A549 (cell line): Measurements from ENCODE around the gene RAP1A. TPM values are rescaled to one million over a fixed set of nuclear protein-coding genes. Genes with fewer than 3 reads are reported as not detected.

Experiments
- ATAC-seq, 2 experiments: fragments of 200-7000 bp in 1 of 2; fragments of >200 bp in 1 of 2; cut with Nextera tagmentation in 1 of 2; cut with Tn5 transposase in 1 of 2; 3 replicates each; pipeline versions ENCODE4 v1.8.0 to v1.9.1; 2018 to 2020; ENCODE audit warnings: mild to moderate bottlenecking in 1 of 2, moderate library complexity in 1 of 2
- CTCF ChIA-PET: fragments of 300-600 bp; sonication (Branson Sonifier 250); formaldehyde crosslinking; extraction: SDS; loops from one replicate; lab custom pipeline; 2021; ENCODE audit warnings: antibody characterized with exemption, inconsistent platforms; lab: Yijun Ruan, JAX
- POLR2A ChIA-PET: fragments of 350-600 bp; formaldehyde crosslinking; extraction: SDS; loops from one replicate; lab custom pipeline; 2021; ENCODE audit warnings: antibody characterized with exemption, inconsistent platforms; lab: Yijun Ruan, JAX
- DNase-seq, 2 experiments: peaks; one replicate each; pipeline versions ENCODE4 v3.0.0 to v3.0.0-alpha.2; 2011 to 2016; ENCODE audit warnings: low read depth in 1 of 2, low spot score in 1 of 2
- FAIRE-seq: peaks from 2 replicates; lab custom pipeline; 2011; peaks lifted over from hg19 to GRCh38; lab: Jason Lieb, UNC
- H3K27ac ChIP-seq, 2 experiments: fragments of >200 bp; sonication (Bioruptor Twin); formaldehyde crosslinking; 3 replicates each; pipeline ENCODE4 v1.5.1; 2016 to 2017
- H3K4me1 ChIP-seq: fragments of >200 bp; sonication (Bioruptor Twin); formaldehyde crosslinking; 3 replicates; pipeline ENCODE4 v1.6.1; 2016
- H3K4me2 ChIP-seq: fragments of >200 bp; sonication (Bioruptor Twin); formaldehyde crosslinking; 3 replicates; pipeline ENCODE4 v1.6.1; 2016
- H3K4me3 ChIP-seq: fragments of >200 bp; sonication (Bioruptor Twin); formaldehyde crosslinking; 3 replicates; pipeline ENCODE4 v1.5.1; 2016
- H3K9me3 ChIP-seq: fragments of >200 bp; sonication (Bioruptor Twin); formaldehyde crosslinking; 3 replicates; pipeline ENCODE4 v1.6.1; 2016
- BHLHE40 ChIP-seq: IDR thresholded peaks from 2 replicates; pipeline ENCODE4 v1.6.1; 2012; ENCODE audit warnings: low read depth, low read length, inconsistent platforms
- CBX8 ChIP-seq: fragments of 200-600 bp; sonication (generic); IDR thresholded peaks from 2 replicates; pipeline ENCODE4 v1.6.1; 2016
- CHD4 ChIP-seq: fragments of 200-600 bp; sonication (generic); IDR thresholded peaks from 2 replicates; pipeline ENCODE4 v1.6.1; 2016; ENCODE audit warnings: antibody characterized with exemption, mild to moderate bottlenecking, borderline replicate concordance
- EP300 ChIP-seq, 2 experiments: fragments of >200 bp; sonication (Bioruptor Twin); formaldehyde crosslinking; IDR thresholded peaks; 2 replicates in 1 of 2; 3 replicates in 1 of 2; pipeline ENCODE4 v1.6.1; 2016 to 2017
- GATA3 ChIP-seq: IDR thresholded peaks from 2 replicates; pipeline ENCODE4 v1.6.1; 2012; ENCODE audit warnings: borderline replicate concordance
- HEYL ChIP-seq: fragments of 250-450 bp; sonication (Bioruptor Pico); IDR thresholded peaks from 2 replicates; pipeline ENCODE4 v1.8.0; 2021; ENCODE audit warnings: mild to moderate bottlenecking, moderate library complexity
- HOXB13 ChIP-seq: fragments of 250-450 bp; sonication (Bioruptor Pico); IDR thresholded peaks from 2 replicates; pipeline ENCODE4 v1.5.0; 2020; ENCODE audit warnings: low read depth, mild to moderate bottlenecking, moderate library complexity
- KDM5A ChIP-seq: fragments of 200-600 bp; sonication (generic); IDR thresholded peaks from 2 replicates; pipeline ENCODE4 v1.6.1; 2016; ENCODE audit warnings: antibody characterized with exemption, mild to moderate bottlenecking
- PHF8 ChIP-seq: fragments of 200-600 bp; sonication (generic); IDR thresholded peaks from 2 replicates; pipeline ENCODE4 v1.6.1; 2016; ENCODE audit warnings: low read depth, mild to moderate bottlenecking, antibody characterized with exemption, moderate library complexity, borderline replicate concordance
- RCOR1 ChIP-seq: fragments of 150-350 bp; IDR thresholded peaks from 2 replicates; pipeline ENCODE4 v1.6.1; 2014; ENCODE audit warnings: antibody characterized with exemption, low read length, low read depth
- RFX5 ChIP-seq: fragments of 450-650 bp; IDR thresholded peaks from 2 replicates; pipeline ENCODE4 v1.7.1; 2014; ENCODE audit warnings: antibody characterized with exemption, mild to moderate bottlenecking, moderate library complexity
- RNF2 ChIP-seq: fragments of 200-600 bp; sonication (generic); IDR thresholded peaks from 2 replicates; pipeline ENCODE4 v1.6.1; 2016; ENCODE audit warnings: low read depth, mild to moderate bottlenecking, antibody characterized with exemption, moderate library complexity, borderline replicate concordance
- TFCP2L1 ChIP-seq: fragments of 250-450 bp; sonication (Bioruptor Pico); IDR thresholded peaks from 2 replicates; pipeline ENCODE4 v1.5.0; 2021; ENCODE audit warnings: mild to moderate bottlenecking
- ZC3H11A ChIP-seq: fragments of 450-650 bp; IDR thresholded peaks from 2 replicates; pipeline ENCODE4 v1.6.1; 2014; ENCODE audit warnings: antibody characterized with exemption, mild to moderate bottlenecking
- ZFP36 ChIP-seq: fragments of 450-650 bp; IDR thresholded peaks from 2 replicates; pipeline ENCODE4 v1.6.1; 2014; ENCODE audit warnings: borderline replicate concordance; ENCODE audit not compliant: partially characterized antibody
- WGBS: methylation state at CpG from one replicate; pipeline ENCODE4 v1.1.6; 2017; ENCODE audit errors: missing lambda C conversion rate; 5-methylcytosine and 5-hydroxymethylcytosine counted together
- polyA plus RNA-seq, 4 experiments: library from polyadenylated mRNA; depleted of rRNA in 3 of 4; stranded (reverse); fragments of >200 nt; fragmentation: RNase III in 1 of 4; extraction: RNeasy Plus Mini Kit Qiagen cat#74134 plus additional on column Dnase treatment in 1 of 4; gene quantifications; 2 replicates in 3 of 4; 3 replicates in 1 of 4; pipeline ENCODE4 v1.2.3, GENCODE V29; 2011 to 2017
- TF ChIP-seq, protein P1 (sequence below): fragments of >200 bp; sonication (Bioruptor Twin); formaldehyde crosslinking; IDR thresholded peaks from 3 replicates; pipeline ENCODE4 v1.5.1; 2016
- TF ChIP-seq, protein P2 (sequence below): fragments of 250-450 bp; sonication (Bioruptor Pico); IDR thresholded peaks from 2 replicates; pipeline ENCODE4 v1.5.0; 2021; ENCODE audit warnings: mild to moderate bottlenecking, moderate library complexity, borderline replicate concordance
- TF ChIP-seq, protein P3 (sequence below): fragments of 250-450 bp; sonication (Bioruptor Pico); IDR thresholded peaks from 2 replicates; pipeline ENCODE4 v1.5.0; 2020; ENCODE audit warnings: low read depth, mild to moderate bottlenecking, moderate library complexity
- TF ChIP-seq, protein P4 (sequence below): IDR thresholded peaks from 2 replicates; pipeline ENCODE4 v1.6.1; 2012
- TF ChIP-seq, protein P5 (sequence below): IDR thresholded peaks from 2 replicates; pipeline ENCODE4 v1.6.1; 2012

RAP1A gene
- polyA plus RNA-seq, 2 of the 4 experiments (the other 2 are of a cell fraction), result 37.1 to 39.8 TPM

DNA sequence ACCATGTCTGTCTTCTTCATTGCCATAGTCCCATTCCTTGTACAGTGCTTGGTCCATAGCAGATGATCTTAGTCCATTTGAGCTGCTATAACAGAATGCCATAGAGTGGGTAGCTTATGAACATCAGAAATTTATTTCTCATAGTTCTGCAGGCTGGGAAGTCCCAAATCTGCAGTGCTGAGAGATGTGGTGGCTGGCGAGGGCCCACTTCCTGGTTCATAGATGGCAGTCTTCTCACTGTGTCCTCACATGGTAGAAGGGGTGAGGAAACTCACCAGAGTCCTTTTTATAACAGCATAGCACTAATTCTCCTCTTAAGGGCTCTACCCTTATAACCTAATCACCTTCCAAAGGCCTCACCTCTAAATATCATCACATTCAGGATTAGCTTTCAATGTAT, 23.1 kb upstream of the RAP1A start:
- H3K4me3 ChIP-seq, result no peak overlapping the region
- TF ChIP-seq, protein P1, sequence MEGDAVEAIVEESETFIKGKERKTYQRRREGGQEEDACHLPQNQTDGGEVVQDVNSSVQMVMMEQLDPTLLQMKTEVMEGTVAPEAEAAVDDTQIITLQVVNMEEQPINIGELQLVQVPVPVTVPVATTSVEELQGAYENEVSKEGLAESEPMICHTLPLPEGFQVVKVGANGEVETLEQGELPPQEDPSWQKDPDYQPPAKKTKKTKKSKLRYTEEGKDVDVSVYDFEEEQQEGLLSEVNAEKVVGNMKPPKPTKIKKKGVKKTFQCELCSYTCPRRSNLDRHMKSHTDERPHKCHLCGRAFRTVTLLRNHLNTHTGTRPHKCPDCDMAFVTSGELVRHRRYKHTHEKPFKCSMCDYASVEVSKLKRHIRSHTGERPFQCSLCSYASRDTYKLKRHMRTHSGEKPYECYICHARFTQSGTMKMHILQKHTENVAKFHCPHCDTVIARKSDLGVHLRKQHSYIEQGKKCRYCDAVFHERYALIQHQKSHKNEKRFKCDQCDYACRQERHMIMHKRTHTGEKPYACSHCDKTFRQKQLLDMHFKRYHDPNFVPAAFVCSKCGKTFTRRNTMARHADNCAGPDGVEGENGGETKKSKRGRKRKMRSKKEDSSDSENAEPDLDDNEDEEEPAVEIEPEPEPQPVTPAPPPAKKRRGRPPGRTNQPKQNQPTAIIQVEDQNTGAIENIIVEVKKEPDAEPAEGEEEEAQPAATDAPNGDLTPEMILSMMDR, result no peak
- TF ChIP-seq, protein P2, sequence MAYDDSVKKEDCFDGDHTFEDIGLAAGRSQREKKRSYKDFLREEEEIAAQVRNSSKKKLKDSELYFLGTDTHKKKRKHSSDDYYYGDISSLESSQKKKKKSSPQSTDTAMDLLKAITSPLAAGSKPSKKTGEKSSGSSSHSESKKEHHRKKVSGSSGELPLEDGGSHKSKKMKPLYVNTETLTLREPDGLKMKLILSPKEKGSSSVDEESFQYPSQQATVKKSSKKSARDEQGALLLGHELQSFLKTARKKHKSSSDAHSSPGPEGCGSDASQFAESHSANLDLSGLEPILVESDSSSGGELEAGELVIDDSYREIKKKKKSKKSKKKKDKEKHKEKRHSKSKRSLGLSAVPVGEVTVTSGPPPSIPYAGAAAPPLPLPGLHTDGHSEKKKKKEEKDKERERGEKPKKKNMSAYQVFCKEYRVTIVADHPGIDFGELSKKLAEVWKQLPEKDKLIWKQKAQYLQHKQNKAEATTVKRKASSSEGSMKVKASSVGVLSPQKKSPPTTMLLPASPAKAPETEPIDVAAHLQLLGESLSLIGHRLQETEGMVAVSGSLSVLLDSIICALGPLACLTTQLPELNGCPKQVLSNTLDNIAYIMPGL (CRISPR knock-in tag), result no peak
- TF ChIP-seq GATA3 (no peak), RNF2 (no peak), ZFP36 (no peak), CHD4 (no peak)
- POLR2A ChIA-PET, result no interaction called here
- H3K4me2 ChIP-seq, result no peak overlapping the region
- no peak for FAIRE-seq
- ATAC-seq, result no peak
- DNase-seq, result no peak
- no peaks in the 10 kb centered on the region for H3K9me3 ChIP-seq
- H3K27ac ChIP-seq, result no peak overlapping the region
- CTCF ChIA-PET, result no interaction called here
- WGBS, result 46% methylated on average over 1 of the region's 1 CpG
- H3K4me1 ChIP-seq, result peaks cover 14% of the 10 kb centered on the region; the same call in 2 of the 3 replicates

DNA sequence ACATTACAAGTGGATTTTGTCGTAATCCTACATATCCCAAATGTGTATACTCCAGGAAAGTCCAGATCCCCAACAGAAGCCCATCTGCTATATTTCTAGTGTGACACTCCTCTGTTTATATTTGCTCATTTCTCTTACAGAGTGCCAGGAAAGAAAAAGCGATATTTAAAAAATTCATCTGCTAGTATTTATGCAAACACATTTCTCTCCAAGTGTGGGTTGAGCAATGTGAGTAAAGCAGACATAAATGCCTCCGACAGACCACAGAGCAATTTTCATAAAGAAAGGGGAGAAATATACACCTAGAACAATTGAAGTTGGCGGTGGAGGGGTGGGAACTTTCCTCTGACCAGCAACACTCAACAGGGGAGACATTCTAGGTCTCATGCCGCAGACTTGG, 22.2 kb upstream of the RAP1A start:
- no peak overlapping the region for H3K4me2 ChIP-seq
- no peak overlapping the region for H3K4me3 ChIP-seq
- TF ChIP-seq, protein P3, sequence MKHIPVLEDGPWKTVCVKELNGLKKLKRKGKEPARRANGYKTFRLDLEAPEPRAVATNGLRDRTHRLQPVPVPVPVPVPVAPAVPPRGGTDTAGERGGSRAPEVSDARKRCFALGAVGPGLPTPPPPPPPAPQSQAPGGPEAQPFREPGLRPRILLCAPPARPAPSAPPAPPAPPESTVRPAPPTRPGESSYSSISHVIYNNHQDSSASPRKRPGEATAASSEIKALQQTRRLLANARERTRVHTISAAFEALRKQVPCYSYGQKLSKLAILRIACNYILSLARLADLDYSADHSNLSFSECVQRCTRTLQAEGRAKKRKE, result no peak
- no peak for TF ChIP-seq ZC3H11A
- TF ChIP-seq, protein P4, sequence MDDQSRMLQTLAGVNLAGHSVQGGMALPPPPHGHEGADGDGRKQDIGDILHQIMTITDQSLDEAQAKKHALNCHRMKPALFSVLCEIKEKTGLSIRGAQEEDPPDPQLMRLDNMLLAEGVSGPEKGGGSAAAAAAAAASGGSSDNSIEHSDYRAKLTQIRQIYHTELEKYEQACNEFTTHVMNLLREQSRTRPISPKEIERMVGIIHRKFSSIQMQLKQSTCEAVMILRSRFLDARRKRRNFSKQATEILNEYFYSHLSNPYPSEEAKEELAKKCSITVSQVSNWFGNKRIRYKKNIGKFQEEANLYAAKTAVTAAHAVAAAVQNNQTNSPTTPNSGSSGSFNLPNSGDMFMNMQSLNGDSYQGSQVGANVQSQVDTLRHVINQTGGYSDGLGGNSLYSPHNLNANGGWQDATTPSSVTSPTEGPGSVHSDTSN, result no peak
- no peak for TF ChIP-seq RCOR1
- TF ChIP-seq ZFP36, result no peak
- TF ChIP-seq KDM5A, result no peak
- TF ChIP-seq, protein P5, sequence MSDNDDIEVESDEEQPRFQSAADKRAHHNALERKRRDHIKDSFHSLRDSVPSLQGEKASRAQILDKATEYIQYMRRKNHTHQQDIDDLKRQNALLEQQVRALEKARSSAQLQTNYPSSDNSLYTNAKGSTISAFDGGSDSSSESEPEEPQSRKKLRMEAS, result no peak
- no peak for TF ChIP-seq PHF8
- TF ChIP-seq BHLHE40, result no peak
- no peak for TF ChIP-seq CBX8
- no peak for TF ChIP-seq RFX5
- no peak for TF ChIP-seq HOXB13
- no peak for TF ChIP-seq EP300 (IDR thresholded peaks at IDR 0.05)
- no peak for TF ChIP-seq HEYL (CRISPR knock-in tag)
- no peak for TF ChIP-seq TFCP2L1
- H3K27ac ChIP-seq, result no peak overlapping the region
- WGBS, result 70% methylated on average over 5 of the region's 5 CpGs
- no peak for ATAC-seq
- H3K4me1 ChIP-seq, result peaks cover 11% of the 10 kb centered on the region; the same call in 2 of the 3 replicates
- POLR2A ChIA-PET, result no interaction called here
- no peaks in the 10 kb centered on the region for H3K9me3 ChIP-seq
- no peak for DNase-seq
- CTCF ChIA-PET, result no interaction called here
- no peak for FAIRE-seq

DNA sequence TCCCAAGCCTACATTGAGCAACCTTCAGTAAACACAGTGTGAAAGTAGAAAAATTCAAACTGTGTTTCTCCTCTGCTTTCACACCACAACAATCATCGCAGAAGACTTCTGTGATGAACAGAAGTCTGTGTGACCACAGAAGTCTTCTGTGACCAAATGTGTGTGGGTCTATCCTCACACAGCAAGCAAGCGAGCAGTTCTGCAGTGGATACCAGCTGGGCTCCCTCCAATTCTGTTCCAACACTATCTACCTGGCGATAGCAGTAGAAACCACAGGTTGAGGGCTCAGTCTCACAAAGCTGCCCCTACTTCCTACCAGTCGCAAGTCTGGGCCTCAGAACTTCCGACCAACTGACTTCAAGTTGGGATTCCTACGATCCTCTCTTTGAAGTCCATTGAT, 21.0 kb upstream of the RAP1A start:
- no peak overlapping the region for H3K27ac ChIP-seq
- no peak for TF ChIP-seq HEYL (CRISPR knock-in tag)
- CTCF ChIA-PET, result no interaction called here
- POLR2A ChIA-PET, result no interaction called here
- no peak for FAIRE-seq
- no peaks in the 10 kb centered on the region for H3K9me3 ChIP-seq
- DNase-seq, result no peak
- no peak overlapping the region for H3K4me2 ChIP-seq
- 0 out of 3 replicates have a peak, but pooled peaks cover under 1% of the 10 kb centered on the region for H3K4me1 ChIP-seq
- ATAC-seq, result no peak
- WGBS, result 73% methylated on average over 6 of the region's 6 CpGs
- H3K4me3 ChIP-seq, result no peak overlapping the region
